Stimulated activated naive CD4-positive, alpha-beta T cell treated with Interleukin-2 at 50 U/mL for 16 hours (primary cell): ENCODE data around the gene SLC10A4.
"Not testable (repeated sequence)": the region's sequence is repeated elsewhere in the genome, so short reads cannot be mapped to it uniquely, and the experiment has no call there.

Source experiments
- DNase-seq: peaks from one replicate; lab custom pipeline; 2025; lab: John Stamatoyannopoulos, UW

The SLC10A4 gene

GRCh38 chr4:48483006-48483776, at the start of gene SLC10A4:
Gene SLC10A4, plus strand, starts transcription at chr4:48483343. Its CDS starts 219 bp downstream, at chr4:48483562.
- DNase-seq = no peak

DNA sequence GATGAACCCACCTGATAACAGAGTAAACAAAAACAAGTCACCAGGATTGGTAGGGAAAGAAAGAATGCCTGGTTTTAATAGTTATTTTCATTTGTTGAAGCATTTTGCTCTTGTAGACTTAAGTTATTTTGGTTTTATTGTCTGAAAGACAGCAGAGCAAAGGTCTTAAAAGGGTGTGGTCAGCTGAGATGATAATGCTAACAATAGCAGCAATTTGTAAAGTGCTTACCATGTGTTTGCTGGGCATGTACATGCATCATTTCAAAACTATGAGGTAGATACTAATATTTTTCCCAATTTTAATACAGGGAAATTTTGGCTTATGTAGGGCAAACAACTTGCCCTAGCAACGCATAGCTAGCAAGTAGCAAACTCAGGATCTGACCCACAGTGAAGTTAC, 46.8 kb upstream of the SLC10A4 start:
- DNase-seq = no peak

DNA sequence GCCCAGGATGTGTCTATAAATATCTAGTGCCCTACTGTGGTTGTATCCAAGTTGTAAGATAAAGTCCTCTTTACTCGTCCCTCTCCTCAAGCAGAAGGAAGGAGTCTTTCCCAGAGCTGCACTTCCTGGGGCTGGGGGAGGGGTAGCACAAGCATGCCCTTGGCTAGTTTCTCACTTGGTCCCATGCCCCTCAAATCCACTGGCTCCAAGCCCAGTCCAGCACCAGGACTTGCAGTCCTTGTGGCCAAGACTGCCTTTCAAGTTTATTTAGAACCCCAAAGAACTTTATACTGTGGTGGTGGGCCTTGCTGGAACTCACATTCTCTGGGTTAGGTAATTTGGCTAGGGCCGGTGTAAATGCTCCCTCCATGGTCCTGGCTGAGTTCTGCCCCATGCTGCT, 43.2 kb upstream of the SLC10A4 start:
- DNase-seq = no peak

DNA sequence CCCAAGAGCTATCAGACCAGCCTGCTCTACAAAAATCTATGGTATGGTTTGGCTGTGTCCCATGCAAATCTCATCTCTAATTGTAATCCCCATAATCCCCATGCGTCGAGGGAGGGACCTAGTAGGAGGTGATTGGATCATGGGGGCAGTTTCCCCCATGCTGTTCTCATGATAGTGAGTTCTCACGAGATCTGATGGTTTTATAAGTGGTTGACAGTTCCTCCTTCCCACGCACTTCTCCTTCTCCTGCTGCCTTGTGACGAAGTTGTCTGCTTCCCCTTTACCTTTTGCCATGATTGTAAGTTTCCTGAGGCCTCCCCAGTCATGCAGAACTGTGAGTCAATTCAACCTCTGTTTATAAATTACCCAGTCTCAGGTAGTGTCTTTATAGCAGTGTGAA, 42.2 kb upstream of the SLC10A4 start:
- DNase-seq = not testable (repeated sequence)

- DNase-seq = no peak
These were observed 37.4 kb upstream of the SLC10A4 start for GRCh38 chr4:48445704-48446103.

DNA sequence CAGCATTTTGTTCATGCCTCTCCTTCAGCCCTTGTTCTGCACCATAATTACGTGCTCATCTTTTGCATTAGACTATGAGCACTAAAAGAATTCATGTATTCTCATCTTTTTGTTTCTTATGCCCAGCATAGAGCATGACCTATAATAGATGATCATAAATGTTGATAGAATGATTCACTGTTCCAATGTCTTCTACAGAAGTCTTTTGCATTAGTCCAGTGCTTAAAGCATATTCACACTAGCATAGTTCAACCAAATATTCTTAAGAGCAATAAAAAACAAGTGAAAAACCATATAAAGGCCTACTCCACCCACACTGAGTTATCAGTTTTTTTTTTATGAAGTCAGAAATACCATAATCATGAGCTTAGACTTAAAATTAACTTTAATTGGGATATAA, 36.5 kb upstream of the SLC10A4 start:
- DNase-seq = no peak

DNA sequence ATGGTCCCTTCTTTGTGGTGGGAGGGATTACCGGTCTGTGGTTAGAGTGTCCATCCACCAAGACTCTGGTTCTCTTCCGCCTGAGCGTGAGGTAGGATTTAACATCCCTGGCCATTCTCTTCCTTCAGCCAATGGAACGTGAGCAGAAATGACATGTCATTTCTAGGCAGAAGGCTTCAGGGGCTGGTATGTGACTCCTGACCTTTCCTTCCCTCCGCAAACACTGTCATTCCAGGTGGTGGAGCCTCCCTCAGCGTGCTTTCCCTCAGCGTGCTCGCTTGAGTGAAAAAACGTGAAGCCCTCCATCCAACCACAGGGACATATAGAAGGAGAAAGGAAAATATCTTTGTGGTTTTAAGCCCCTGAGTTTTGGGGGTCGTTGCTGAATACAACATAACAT, 34.0 kb upstream of the SLC10A4 start:
- DNase-seq = no peak

DNA sequence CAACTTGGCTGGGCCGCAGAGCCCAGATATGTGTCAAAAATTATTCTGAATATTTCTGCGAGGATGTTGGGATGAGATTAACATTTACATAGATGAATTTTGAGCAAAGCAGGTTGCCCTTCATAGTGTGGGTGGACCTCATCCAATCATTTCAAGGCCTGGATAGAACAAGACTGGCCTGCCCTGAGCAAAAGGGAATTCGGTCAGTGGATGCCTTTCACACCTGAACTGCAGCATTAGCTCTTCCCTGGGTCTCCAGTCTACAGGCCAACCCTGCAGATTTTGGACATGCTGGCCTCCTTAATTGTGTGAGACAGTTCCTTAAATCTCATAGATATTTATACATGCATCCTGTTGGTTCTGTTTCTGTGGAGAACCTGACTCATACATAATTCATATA, 32.4 kb upstream of the SLC10A4 start:
- DNase-seq = no peak

GRCh38 chr4:48451656-48452055, 31.5 kb upstream of the SLC10A4 start:
- DNase-seq = not testable (repeated sequence)

DNA sequence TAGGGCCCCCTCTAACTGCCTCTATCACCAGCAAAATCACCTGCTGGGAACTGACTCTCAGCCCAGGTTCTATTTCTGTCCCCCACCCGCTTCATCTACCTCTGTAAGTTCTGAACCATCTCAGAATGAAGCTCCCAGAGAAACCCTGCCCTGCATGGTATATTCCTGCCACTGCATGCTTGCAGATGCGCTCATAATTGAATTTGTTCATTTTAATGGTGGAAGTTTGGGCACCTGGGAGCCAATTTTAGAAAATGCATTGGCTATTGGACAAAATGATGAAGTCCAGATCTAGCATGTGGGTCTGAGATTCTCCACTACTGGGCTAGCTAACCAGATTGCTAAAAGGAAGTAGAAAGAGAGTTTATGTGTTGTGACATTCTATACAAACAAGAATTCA, 28.6 kb upstream of the SLC10A4 start:
- no peak for DNase-seq

DNA sequence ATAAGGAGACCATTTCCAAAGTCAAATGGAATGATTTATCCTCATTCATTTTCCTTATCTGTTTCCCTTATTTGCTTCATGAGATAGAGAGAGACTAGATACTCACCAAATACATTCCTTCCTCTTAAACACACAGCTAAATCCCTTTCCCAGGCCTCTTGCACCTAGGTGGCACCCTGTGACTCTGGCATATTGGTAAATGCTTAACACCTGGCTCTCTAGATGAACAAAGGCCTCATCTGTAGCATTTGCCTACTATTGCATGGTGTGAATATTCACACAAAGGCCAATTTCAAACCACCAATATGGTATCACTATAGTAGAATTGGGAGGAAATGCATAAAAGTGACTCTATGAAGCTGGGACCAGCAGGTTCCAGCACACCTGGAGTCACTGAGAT, 22.1 kb upstream of the SLC10A4 start:
- no peak for DNase-seq

DNA sequence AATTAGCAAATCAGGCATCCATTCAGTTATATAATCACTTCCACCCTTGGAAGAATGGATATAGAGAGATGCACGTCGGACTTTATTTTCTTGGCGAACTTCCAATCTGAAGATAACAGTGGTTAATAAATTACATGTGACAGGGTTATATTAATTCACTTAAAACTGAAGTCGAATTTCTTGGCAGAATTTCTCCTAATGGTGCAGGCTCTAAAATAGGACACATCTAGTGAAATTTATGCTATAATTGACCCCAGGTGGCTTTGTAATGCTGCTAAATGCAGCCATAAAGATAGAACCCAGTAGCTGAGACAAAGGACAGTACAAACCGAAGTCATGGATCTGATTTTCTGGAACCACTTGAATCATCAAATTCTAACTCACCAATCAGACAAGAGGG, 20.8 kb upstream of the SLC10A4 start:
- DNase-seq = no peak

- DNase-seq = no peak
These were observed 15.7 kb upstream of the SLC10A4 start for GRCh38 chr4:48467442-48467841.

- no peak for DNase-seq
These were observed 15.3 kb upstream of the SLC10A4 start for GRCh38 chr4:48467891-48468290.

GRCh38 chr4:48470137-48470536, 13.0 kb upstream of the SLC10A4 start:
- no peak for DNase-seq

- DNase-seq = no peak
These were observed 12.6 kb upstream of the SLC10A4 start for GRCh38 chr4:48470570-48470969.

GRCh38 chr4:48472794-48473193, 10.3 kb upstream of the SLC10A4 start:
- DNase-seq = no peak

DNA sequence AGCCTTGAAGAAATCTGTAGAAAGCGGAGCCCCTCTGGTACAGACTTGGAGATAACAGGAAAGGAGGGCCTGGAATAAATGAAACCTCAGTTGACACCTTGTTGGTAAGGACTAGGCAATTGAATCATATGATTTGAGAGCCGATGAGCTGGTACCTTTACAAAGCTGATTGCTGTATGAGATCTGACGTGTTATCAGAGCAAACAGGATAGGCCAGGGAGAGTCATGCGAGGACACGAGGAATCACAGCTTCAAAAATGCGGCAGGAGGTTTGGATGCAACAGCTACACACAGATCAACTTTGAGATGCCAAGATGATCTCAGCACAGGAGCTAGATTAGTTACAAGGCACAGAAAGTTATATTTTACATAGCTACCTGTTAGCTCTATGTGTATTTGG, 7.4 kb upstream of the SLC10A4 start:
- no peak for DNase-seq

DNA sequence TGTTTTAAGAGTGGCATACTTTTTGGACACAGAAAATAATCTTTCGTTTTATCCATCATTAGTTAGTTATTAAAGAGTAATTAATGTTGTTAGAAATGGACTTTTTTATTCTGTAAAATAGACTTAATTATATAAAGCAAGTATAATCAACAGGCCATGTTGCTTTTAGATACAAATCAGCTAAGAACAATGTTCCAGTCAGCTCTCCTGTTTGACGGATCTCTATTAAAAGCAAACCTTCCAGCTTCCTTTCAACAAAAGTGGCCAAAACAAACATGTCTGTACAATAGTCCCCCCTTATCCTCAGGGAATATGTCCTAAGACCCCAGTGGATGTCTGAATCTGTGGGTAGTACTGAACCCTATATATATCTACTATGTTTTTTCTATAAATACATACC, 4.9 kb upstream of the SLC10A4 start:
- DNase-seq = no peak

GRCh38 chr4:48481581-48481980, 1.6 kb upstream of the SLC10A4 start:
- DNase-seq = no peak

GRCh38 chr4:48483777-48484493, 792 bp downstream of the SLC10A4 start:
- DNase-seq = no peak

DNA sequence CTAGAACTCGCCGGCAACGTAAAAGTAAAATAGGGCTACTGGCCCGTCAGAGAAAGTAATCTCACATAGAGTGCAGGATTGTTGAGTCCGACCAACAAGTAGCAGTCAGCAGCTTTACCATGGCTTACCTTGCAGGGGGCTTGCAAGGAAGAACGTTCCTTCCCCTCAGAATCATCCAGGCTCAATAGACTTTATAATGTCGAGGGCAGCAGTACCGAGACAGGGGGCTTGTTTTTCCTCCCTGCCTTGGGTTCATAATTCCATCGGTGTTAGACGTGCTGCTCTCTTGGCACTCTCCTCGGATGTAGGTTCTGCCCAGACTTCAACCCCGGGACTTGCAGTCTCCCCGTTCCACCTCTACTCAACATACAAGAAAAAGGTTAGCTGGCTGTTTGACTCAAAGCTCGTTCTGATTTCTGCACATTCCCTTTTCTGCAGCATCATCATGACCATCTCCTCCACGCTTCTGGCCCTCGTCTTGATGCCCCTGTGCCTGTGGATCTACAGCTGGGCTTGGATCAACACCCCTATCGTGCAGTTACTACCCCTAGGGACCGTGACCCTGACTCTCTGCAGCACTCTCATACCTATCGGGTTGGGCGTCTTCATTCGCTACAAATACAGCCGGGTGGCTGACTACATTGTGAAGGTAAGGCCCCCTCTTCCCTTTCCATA, 1.5 kb downstream of the SLC10A4 start:
- no peak for DNase-seq

GRCh38 chr4:48489683-48490011, 6.5 kb downstream of the SLC10A4 start:
- no peak for DNase-seq
